Fibroblast of lung (primary cell): Measurements from ENCODE around the gene TMEM40.

Experiments used
- EZH2 ChIP-seq: IDR thresholded peaks from 2 replicates; pipeline ENCODE4 v1.5.1; 2012; ENCODE audit warnings: low read length, control low read depth, mild to moderate bottlenecking; ENCODE audit errors: missing control alignments
- TF ChIP-seq, protein P1 (sequence below), 2 donors: IDR thresholded peaks in 1 of 2; conservative IDR thresholded peaks in 1 of 2; 1 replicate in 1 of 2; 2 replicates in 1 of 2; pipeline ENCODE4 v1.5.1; 2011 to 2012; ENCODE audit warnings: low read length in 2 of 2, control low read depth in 1 of 2, inconsistent platforms in 1 of 2, low read depth in 1 of 2, mild to moderate bottlenecking in 1 of 2

GRCh38 chr3:12759693-12760565 lies 870 bp upstream of the TMEM40 start:
- TF ChIP-seq, protein P1, sequence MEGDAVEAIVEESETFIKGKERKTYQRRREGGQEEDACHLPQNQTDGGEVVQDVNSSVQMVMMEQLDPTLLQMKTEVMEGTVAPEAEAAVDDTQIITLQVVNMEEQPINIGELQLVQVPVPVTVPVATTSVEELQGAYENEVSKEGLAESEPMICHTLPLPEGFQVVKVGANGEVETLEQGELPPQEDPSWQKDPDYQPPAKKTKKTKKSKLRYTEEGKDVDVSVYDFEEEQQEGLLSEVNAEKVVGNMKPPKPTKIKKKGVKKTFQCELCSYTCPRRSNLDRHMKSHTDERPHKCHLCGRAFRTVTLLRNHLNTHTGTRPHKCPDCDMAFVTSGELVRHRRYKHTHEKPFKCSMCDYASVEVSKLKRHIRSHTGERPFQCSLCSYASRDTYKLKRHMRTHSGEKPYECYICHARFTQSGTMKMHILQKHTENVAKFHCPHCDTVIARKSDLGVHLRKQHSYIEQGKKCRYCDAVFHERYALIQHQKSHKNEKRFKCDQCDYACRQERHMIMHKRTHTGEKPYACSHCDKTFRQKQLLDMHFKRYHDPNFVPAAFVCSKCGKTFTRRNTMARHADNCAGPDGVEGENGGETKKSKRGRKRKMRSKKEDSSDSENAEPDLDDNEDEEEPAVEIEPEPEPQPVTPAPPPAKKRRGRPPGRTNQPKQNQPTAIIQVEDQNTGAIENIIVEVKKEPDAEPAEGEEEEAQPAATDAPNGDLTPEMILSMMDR (conservative IDR thresholded peaks at IDR 0.05 in 1 of 2, IDR thresholded peaks at IDR 0.05 in 1 of 2; ENCODE audit: low read depth in 1 of 2, low read length in 2 of 2), result no peak
- no peak for TF ChIP-seq EZH2
